GM23338 (cell line): ENCODE results near the gene HSCB.

Source experiments
- CREB1 ChIP-seq: fragments of 250-450 bp; sonication (Bioruptor Pico); IDR thresholded peaks from 2 replicates; pipeline ENCODE4 v1.5.0; 2020; ENCODE audit warnings: low read depth, mild to moderate bottlenecking, moderate library complexity
- EZH2 ChIP-seq: fragments of 200-600 bp; sonication (generic); IDR thresholded peaks from one replicate; pipeline ENCODE4 v1.8.0; 2017; ENCODE audit warnings: antibody characterized with exemption, mild to moderate bottlenecking, low read depth; ENCODE audit not compliant: unreplicated experiment
- EZH2phosphoT487 ChIP-seq: fragments of 200-600 bp; sonication (generic); IDR thresholded peaks from one replicate; pipeline ENCODE4 v1.8.1; 2018; ENCODE audit warnings: antibody characterized with exemption; ENCODE audit not compliant: unreplicated experiment
- POLR2AphosphoS5 ChIP-seq: IDR thresholded peaks from 2 replicates; pipeline ENCODE4 v1.6.1; 2016; ENCODE audit warnings: antibody characterized with exemption, low read depth
- TF ChIP-seq, protein P1 (sequence below), 2 experiments: fragments of 200-600 bp in 1 of 2; sonication (generic) in 1 of 2; conservative IDR thresholded peaks; 2 replicates each; pipeline versions ENCODE4 v1.5.1 to v1.6.1; 2016 to 2017; ENCODE audit warnings: antibody characterized with exemption in 2 of 2, low read depth in 2 of 2, mild to moderate bottlenecking in 2 of 2, moderate library complexity in 1 of 2
- TF ChIP-seq, protein P2 (sequence below): IDR thresholded peaks from one replicate; pipeline ENCODE4 v1.6.1; 2018; ENCODE audit warnings: antibody characterized with exemption; ENCODE audit not compliant: unreplicated experiment

DNA sequence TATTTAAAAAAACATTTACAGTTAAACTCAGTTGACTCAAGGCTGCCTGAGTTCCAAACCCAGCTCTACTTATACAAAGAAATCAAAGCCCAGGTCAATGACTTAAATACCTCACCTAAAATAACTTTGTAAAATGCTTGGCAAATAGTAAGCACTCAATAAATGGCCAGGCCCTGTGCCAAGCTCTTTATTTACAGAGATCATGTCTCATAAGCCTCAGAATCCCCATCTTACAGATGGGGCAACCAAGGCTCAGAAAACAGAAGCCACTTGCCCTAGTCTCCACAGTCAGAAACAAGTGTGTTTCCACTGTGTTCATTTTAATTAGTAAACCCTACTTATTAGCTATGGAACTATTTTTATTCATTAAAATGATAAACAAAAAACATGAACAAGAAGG, 31.7 kb upstream of the HSCB start:
- TF ChIP-seq POLR2AphosphoS5 (no peak), EZH2phosphoT487 (no peak), EZH2 (no peak), CREB1 (CRISPR knock-in tag) (no peak)
- TF ChIP-seq, protein P1, sequence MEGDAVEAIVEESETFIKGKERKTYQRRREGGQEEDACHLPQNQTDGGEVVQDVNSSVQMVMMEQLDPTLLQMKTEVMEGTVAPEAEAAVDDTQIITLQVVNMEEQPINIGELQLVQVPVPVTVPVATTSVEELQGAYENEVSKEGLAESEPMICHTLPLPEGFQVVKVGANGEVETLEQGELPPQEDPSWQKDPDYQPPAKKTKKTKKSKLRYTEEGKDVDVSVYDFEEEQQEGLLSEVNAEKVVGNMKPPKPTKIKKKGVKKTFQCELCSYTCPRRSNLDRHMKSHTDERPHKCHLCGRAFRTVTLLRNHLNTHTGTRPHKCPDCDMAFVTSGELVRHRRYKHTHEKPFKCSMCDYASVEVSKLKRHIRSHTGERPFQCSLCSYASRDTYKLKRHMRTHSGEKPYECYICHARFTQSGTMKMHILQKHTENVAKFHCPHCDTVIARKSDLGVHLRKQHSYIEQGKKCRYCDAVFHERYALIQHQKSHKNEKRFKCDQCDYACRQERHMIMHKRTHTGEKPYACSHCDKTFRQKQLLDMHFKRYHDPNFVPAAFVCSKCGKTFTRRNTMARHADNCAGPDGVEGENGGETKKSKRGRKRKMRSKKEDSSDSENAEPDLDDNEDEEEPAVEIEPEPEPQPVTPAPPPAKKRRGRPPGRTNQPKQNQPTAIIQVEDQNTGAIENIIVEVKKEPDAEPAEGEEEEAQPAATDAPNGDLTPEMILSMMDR (conservative IDR thresholded peaks at IDR 0.05; ENCODE audit: low read depth in 2 of 2): no peak
- TF ChIP-seq, protein P2, sequence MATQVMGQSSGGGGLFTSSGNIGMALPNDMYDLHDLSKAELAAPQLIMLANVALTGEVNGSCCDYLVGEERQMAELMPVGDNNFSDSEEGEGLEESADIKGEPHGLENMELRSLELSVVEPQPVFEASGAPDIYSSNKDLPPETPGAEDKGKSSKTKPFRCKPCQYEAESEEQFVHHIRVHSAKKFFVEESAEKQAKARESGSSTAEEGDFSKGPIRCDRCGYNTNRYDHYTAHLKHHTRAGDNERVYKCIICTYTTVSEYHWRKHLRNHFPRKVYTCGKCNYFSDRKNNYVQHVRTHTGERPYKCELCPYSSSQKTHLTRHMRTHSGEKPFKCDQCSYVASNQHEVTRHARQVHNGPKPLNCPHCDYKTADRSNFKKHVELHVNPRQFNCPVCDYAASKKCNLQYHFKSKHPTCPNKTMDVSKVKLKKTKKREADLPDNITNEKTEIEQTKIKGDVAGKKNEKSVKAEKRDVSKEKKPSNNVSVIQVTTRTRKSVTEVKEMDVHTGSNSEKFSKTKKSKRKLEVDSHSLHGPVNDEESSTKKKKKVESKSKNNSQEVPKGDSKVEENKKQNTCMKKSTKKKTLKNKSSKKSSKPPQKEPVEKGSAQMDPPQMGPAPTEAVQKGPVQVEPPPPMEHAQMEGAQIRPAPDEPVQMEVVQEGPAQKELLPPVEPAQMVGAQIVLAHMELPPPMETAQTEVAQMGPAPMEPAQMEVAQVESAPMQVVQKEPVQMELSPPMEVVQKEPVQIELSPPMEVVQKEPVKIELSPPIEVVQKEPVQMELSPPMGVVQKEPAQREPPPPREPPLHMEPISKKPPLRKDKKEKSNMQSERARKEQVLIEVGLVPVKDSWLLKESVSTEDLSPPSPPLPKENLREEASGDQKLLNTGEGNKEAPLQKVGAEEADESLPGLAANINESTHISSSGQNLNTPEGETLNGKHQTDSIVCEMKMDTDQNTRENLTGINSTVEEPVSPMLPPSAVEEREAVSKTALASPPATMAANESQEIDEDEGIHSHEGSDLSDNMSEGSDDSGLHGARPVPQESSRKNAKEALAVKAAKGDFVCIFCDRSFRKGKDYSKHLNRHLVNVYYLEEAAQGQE: no peak
